Chondrocyte (in vitro differentiated cells): Measurements from ENCODE around the gene KIFC3. TPM values are rescaled to one million over a fixed set of nuclear protein-coding genes. Genes with fewer than 3 reads are reported as not detected.

Source experiments
- DNase-seq: peaks from one replicate; pipeline ENCODE4 v3.0.0; 2021; ENCODE audit warnings: mixed read lengths, low spot score
- H3K27ac Mint-ChIP-seq: one replicate; pipeline ENCODE4 v1.8.0; 2021; ENCODE audit warnings: mild to moderate bottlenecking, moderate library complexity, mixed read lengths; ENCODE audit not compliant: unreplicated experiment
- H3K27me3 Mint-ChIP-seq: 2 replicates; pipeline ENCODE4 v1.8.0; 2021; ENCODE audit warnings: low read depth, mixed read lengths
- H3K36me3 Mint-ChIP-seq: 2 replicates; pipeline ENCODE4 v1.8.0; 2021; ENCODE audit warnings: low read depth, mixed read lengths
- H3K4me1 Mint-ChIP-seq: 2 replicates; pipeline ENCODE4 v1.8.0; 2021; ENCODE audit warnings: low read depth, mild to moderate bottlenecking, mixed read lengths
- H3K4me3 Mint-ChIP-seq: one replicate; pipeline ENCODE4 v1.8.0; 2021; ENCODE audit warnings: mild to moderate bottlenecking, moderate library complexity, mixed read lengths; ENCODE audit not compliant: unreplicated experiment
- H3K9me3 Mint-ChIP-seq: 2 replicates; pipeline ENCODE4 v1.8.0; 2021; ENCODE audit warnings: low read depth, mixed read lengths
- total RNA-seq: library from RNA; stranded (reverse); gene quantifications from 3 replicates; pipeline ENCODE4 v1.2.1, GENCODE V29; 2021
- TF ChIP-seq, protein P1 (sequence below): fragments of 200-600 bp; sonication (generic); IDR thresholded peaks from 2 replicates; pipeline ENCODE4 v1.5.0; 2021; ENCODE audit warnings: antibody characterized with exemption, mild to moderate bottlenecking, moderate library complexity

KIFC3 gene
- total RNA-seq, 1 donor from 2014 or later: 75.6 TPM

DNA sequence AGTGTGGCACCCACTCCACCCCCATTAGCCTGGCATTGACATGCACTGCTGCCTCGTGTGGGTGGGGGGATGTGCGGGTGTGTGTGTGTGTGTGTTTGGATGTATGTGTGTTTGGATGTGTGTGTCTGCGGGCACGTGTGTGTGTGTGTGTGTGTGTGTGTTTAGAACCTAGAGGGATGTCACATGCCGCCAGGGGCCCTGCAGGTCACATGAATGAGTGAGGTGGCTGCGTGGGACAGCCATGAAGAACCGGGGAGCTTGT is 57.7 kb downstream of the KIFC3 start:
- no peaks in the 10 kb centered on the region for H3K9me3 Mint-ChIP-seq
- H3K36me3 Mint-ChIP-seq: peaks cover 3% of the 10 kb centered on the region
- no peaks in the 10 kb centered on the region for H3K4me1 Mint-ChIP-seq
- no peak overlapping the region for H3K27ac Mint-ChIP-seq
- no peak overlapping the region for H3K4me3 Mint-ChIP-seq
- H3K27me3 Mint-ChIP-seq: no peaks in the 10 kb centered on the region
- TF ChIP-seq, protein P1, sequence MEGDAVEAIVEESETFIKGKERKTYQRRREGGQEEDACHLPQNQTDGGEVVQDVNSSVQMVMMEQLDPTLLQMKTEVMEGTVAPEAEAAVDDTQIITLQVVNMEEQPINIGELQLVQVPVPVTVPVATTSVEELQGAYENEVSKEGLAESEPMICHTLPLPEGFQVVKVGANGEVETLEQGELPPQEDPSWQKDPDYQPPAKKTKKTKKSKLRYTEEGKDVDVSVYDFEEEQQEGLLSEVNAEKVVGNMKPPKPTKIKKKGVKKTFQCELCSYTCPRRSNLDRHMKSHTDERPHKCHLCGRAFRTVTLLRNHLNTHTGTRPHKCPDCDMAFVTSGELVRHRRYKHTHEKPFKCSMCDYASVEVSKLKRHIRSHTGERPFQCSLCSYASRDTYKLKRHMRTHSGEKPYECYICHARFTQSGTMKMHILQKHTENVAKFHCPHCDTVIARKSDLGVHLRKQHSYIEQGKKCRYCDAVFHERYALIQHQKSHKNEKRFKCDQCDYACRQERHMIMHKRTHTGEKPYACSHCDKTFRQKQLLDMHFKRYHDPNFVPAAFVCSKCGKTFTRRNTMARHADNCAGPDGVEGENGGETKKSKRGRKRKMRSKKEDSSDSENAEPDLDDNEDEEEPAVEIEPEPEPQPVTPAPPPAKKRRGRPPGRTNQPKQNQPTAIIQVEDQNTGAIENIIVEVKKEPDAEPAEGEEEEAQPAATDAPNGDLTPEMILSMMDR: no peak
- no peak for DNase-seq

DNA sequence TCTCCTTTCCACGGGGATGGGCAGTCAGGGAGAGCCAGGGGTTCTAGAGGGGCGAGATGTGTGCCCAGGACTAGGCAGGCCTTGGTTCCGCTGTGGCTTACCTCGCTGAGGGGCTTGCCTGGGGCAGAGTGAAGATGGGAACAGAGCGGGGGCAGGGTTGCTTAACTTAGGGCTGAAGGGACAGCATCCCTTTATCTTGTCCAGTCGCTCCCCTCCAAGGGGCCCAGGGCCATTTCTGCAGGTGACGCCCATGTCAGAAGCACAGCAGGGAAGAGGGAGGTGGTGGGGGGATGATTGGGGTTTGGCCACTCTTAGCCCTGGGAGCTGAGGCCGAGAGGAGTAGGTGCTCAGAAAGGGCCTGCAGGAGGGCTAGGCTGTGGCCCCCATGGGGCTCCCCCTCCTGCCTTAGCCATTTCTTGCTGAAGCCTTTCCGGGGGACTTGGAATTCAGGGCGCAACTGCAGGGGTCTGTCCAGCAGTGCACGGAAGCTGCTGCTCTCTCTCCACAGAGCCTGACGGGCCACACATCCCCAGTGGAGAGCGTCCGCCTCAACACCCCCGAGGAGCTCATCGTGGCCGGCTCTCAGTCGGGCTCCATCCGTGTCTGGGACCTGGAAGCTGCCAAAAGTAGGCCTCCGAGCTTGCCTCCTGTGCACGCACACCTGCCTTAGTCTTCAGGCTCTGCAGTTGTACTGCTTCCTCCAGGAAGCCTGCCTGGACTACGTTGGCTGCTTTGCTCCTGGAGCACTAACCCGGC is 58.2 kb downstream of the KIFC3 start:
- H3K36me3 Mint-ChIP-seq: peaks cover 3% of the 10 kb centered on the region
- no peak overlapping the region for H3K27ac Mint-ChIP-seq
- no peaks in the 10 kb centered on the region for H3K27me3 Mint-ChIP-seq
- DNase-seq: no peak
- no peaks in the 10 kb centered on the region for H3K4me1 Mint-ChIP-seq
- no peak overlapping the region for H3K4me3 Mint-ChIP-seq
- TF ChIP-seq, protein P1: no peak
- H3K9me3 Mint-ChIP-seq: no peaks in the 10 kb centered on the region

DNA sequence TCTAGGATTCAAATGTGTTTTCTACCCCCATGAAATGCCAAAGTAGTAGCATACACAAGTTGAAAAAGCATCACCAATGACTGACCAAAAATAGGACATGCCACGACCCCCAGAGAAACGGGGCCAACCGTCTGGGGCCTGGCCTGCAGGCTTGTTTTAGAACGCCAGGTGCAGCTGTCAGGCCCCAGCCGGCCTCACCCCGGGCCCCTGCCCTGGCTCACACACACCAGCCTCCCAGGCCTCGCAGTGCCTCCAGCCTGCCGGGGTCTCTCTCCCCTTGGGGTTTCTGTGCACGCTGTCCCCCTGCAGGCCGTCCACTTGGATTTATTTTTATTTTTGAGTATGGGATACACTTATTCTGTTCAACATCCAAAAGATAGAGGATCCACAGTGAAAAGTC is 58.8 kb downstream of the KIFC3 start:
- Mint-ChIP-seq H3K36me3 (peaks cover 3% of the 10 kb centered on the region), H3K4me3 (no peak overlapping the region), H3K27ac (no peak overlapping the region), H3K27me3 (no peaks in the 10 kb centered on the region), H3K9me3 (no peaks in the 10 kb centered on the region), H3K4me1 (no peaks in the 10 kb centered on the region)
- DNase-seq: no peak
- TF ChIP-seq, protein P1: no peak

DNA sequence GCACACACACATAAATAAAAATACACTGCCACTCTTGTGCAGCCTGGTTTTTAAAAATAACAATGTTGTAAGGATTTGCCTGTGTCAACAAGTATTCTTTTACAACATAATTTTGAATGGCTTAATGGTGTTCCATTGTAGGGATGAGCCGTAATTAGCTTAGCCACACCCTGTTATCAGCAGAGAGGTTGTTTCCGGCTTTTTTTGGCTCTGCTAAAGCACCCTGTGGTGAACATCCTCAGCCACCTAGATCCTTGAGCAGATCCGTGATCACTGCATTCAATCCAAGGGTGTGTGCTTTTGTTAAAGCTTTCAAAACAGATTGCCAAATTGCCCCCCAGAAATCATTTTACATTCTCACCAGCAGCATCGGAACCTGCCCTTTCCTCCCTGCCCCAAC is 59.7 kb downstream of the KIFC3 start:
- H3K4me1 Mint-ChIP-seq: peaks cover 1% of the 10 kb centered on the region
- no peaks in the 10 kb centered on the region for H3K27me3 Mint-ChIP-seq
- no peak overlapping the region for H3K27ac Mint-ChIP-seq
- H3K9me3 Mint-ChIP-seq: no peaks in the 10 kb centered on the region
- TF ChIP-seq, protein P1: no peak
- H3K36me3 Mint-ChIP-seq: peaks cover 3% of the 10 kb centered on the region
- DNase-seq: no peak
- H3K4me3 Mint-ChIP-seq: no peak overlapping the region

DNA sequence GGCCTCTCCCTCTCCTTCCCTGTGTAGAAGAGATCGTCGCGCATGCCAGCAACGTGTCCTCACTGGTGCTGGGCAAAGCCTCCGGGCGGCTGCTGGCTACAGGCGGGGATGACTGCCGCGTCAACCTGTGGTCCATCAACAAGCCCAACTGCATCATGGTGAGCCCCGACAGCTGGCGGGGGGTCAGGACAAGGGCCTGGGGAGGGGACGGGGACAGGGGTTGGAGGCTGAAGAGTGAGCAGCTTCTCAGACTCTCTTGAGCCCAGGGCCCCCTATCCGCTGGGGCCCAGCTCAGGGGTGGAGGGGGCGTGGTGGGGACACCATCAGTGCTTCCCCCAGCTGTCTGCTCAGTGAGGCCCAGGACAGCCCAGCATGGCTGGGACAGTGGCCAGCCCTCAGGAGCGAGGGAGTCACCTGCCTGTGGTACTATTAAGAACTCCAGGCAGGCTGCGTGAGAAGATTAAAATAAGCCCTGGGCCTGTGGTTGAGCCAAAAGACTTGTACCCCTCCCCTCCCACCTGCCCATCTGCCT is 60.6 kb downstream of the KIFC3 start:
- Mint-ChIP-seq H3K4me1 (peaks cover 10% of the 10 kb centered on the region), H3K4me3 (no peak overlapping the region), H3K36me3 (peaks cover 3% of the 10 kb centered on the region), H3K27ac (no peak overlapping the region), H3K27me3 (no peaks in the 10 kb centered on the region), H3K9me3 (no peaks in the 10 kb centered on the region)
- no peak for DNase-seq
- TF ChIP-seq, protein P1: no peak
